Activated CD4-positive, alpha-beta T cell treated with anti-CD3 and anti-CD28 coated beads, Interleukin-2, amount 50 U/mL, for 48 hours (primary cell): ENCODE measurements around the gene ACKR3.

Source experiments
- DNase-seq, 2 experiments: peaks; one replicate each; pipeline ENCODE4 v3.0.0-alpha.2; 2020

Gene ACKR3

DNA sequence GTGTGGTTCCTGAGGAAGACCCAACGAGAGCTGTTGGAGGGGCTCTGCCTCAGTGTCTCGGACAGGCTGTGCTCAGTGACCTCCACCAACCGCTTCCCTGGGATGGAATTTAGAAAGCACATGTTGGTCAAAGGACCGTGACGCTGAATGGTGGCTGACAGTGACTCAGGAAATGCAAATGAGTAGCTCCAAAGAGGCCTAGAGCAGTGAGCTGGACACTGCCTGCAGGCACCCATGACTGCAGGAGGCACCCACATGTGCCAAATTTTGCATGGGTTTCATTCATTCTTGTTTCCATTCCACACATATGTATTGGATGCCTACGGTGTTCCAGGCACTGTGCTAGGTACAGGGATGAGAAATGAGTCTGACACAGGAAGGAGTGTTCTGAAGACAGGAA, 46.4 kb downstream of the ACKR3 start:
- no peak for DNase-seq

GRCh38 chr2:236616624-236617023, 47.0 kb downstream of the ACKR3 start:
- no peak for DNase-seq

DNA sequence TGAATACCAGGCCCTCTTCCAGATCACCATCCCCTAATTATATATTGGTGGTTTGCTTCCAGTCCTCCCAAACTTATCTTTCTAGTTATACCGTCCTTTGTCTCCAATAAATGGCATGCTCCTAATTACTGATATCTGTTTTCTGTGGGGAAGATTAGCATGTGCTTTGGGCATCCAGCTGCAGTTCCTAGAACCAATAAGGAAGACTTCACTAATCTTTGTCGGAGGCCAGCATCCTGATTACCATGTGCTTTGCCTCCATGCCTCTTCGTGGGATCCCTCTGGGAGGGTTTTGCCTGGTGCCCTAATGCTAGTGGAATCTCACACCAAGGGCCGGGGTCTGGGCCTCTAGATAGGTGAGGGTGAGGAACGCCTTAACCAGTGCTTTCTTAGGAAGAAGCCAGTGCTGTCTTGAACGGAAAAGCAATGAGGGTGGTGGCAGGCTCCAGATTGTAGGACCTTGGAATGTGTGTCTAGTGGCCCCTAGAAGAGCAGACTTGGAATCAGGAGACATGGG, 47.7 kb downstream of the ACKR3 start:
- no peak for DNase-seq

DNA sequence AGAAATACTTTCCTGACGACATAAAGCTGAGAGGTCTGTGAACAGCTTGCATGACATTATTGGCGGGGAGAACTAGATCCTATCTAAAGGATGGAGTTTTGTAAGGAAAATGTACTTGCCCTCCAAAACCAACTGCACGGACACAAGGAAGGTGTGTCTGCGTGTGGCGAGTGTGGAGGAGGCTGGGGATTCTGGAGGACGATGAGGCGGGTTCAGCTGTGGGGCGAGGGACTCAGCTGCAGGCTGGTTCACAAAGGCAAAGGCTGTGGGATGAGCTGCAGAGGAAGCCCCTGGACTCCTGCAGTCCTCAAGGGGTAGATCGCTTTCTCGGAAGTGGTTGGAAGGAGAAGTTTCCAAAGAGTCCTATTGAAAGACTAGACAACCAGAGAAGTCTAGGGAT, 48.2 kb downstream of the ACKR3 start:
- DNase-seq: no peak

- DNase-seq: no peak
Observed at GRCh38 chr2:236618370-236618769, 48.7 kb downstream of the ACKR3 start.

DNA sequence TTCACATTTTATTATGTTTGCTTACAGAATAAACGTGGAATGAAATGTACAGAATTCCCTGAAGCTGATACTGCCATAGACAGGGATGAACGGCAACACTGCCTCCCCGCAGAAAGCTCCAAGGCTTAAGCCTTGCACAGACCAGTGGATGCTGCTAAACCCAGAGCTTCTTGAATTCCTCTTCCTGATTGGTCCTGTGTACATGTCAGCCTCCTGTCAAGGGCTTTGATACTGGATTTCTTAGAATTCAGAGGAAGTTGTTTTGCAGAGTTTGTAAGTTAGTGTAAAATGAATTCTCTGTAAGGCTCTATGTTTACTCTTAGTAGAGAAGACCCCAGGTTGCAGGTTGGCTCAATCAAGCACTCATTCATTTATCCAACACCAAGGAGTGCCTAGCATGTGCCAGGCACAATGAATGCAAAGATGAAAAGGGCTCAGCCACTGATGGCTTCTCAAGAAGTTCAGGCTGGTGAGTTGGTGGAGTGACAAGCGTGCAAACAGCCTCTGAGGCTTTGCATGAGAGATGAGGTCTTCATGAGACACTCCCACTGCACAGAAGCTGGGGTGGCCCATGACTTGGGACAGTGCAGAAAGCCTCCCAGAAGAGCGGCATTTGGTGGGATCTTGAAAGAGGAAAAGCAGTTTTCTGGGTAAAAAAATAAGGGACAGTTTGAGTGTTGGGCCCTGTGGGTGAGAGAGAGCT, 50.4 kb downstream of the ACKR3 start:
- DNase-seq: no peak

GRCh38 chr2:236621786-236622185, 52.2 kb downstream of the ACKR3 start:
- DNase-seq: no peak

DNA sequence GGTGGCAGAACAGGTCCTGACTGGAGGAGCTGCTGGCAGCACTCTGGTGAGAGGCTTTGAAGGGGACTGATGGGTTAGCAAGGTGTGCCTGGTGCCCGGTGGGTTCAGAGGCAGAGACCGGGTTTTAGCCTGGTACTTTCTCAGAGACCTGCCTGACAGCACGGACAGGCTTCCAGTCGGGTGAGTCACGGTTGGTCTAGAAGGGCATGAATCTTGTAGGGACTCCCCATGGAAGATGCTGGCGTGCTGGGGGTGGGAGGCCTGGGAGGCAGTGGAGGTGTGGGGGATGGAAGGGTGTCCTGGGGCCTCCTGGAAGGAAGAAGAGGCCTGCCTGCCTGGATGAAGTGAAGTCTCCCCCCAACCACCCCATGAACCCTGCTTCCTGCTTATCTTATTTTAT, 52.6 kb downstream of the ACKR3 start:
- DNase-seq: no peak

GRCh38 chr2:236622660-236623059, 53.0 kb downstream of the ACKR3 start:
- DNase-seq: no peak

DNA sequence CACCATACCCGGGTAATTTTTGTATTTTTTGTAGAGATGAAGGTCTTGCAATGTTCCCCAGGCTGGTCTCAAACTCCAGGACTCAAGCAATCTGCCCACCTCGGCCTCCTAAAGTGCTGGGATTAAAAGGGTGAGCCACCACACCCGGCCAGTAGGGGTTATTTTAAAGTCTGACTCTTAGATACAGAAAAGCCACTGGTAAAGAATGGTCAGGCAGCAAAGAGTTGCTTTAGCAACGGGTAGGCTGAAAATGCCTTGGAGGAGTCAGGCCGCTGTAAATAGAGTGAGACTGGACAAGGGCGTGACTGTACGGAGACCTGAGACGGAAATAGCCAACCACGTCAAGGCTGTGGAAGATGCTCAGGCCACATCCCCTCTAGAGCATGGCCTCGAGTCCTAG, 54.2 kb downstream of the ACKR3 start:
- DNase-seq: no peak

DNA sequence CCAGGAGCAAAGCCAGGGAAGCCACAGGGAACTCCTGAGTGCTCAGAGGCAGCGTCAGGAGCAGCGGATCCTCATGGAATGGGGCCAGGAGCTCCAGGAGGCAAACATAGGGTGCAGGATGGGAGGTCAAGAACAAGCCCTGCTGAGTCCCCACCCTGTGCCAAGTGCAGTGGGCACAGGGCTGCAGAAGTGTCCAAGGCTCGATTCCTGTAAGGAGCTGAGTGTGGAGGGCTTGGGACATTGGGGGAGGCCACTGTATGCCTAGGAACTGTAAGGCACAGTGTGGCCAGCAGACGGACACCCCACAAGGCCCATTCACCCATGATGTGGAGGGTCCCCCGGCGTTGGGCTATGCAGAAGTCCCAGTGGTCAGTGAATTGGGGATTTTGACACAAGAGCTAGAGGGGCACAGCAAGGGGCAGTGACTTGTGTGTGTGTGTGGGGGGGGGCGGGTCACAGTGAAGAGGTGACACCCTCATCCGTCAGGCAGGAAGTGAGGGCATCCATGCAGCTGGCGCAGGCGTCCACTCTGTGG, 55.6 kb downstream of the ACKR3 start:
- no peak for DNase-seq

- DNase-seq: no peak
Observed at GRCh38 chr2:236626391-236627150, 56.9 kb downstream of the ACKR3 start.

- DNase-seq: no peak
Observed at GRCh38 chr2:236627193-236627592, 57.6 kb downstream of the ACKR3 start.

GRCh38 chr2:236627841-236628240, 58.2 kb downstream of the ACKR3 start:
- no peak for DNase-seq

GRCh38 chr2:236628256-236628901, 58.8 kb downstream of the ACKR3 start:
- DNase-seq: no peak

DNA sequence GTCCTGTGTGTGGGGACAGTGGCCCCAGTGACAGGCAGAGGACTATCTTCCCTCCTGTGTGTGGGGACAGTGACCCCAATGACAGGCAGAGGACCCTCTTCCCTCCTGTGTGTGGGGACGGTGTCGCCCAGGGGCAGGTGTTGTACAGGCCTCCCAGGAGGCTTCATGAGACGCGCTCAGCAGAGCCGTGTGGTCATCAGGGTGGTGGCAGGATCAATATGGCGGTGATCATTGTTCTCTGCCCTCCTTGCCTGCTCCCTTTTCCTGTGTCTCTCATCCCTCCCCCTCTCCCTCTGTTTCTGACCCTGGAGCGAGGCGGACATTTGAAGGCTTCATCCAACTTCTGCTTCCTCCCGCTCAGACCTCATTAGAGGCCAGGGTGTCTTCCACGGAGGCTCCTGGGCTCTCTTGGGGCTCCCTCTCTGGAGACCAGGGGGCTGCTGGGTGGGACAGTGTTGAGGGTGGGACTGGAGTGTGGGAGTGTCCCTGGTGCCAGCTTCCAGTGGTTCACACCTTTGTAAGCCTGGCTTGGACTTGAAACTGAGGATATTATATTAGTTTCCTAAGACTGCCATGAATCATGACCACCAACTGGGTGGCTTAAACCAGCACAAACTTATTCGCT, 59.5 kb downstream of the ACKR3 start:
- DNase-seq: no peak

GRCh38 chr2:236629961-236630872, 60.6 kb downstream of the ACKR3 start:
- DNase-seq: no peak

DNA sequence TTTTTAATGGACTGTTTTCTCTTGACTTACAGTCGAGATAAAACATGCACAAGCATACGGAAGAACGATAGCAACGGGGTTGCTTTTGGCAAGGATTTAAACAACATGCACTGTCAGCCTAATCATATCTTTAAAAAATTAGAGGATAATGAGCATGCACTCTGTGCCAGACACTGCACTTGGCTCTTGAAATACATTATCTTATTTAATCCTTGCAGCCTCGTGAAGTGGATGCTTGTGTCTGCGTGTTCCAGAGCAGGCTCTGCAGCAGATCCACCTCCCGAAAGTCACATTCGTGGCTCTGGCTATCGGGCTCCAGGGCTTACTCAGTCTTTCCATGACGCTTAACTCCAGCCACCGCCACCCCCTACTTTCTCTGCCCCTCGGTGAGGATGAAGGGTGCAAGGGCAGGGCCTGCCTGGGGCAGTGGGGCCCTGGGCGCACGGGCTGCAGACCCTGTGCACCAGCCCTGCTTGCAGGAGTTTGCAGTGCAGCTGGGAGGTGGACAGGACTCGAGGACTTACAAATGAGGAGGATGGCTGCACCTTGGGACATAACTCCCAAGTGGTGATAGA, 61.7 kb downstream of the ACKR3 start:
- DNase-seq: no peak

DNA sequence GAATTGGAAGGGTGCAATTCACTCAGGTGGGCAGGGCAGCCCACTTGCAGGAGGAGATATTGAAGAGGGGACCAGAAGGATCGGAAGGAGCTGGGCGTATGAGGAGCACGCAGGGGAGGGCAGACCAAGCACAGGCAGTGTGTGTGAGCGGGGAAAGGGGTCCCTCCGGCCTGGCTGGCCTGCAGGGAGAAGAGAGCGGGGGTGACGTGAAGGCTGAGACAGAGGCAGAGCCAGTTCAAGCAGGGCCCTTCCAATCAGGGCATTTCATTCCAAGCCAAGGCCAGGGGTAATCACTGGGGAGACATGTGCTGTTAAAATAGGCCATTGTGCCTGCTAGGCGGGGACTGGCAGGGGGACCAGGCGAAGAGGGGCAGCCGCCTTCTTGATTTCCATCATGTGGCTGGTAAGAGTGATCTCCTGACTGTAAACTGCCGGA, 62.2 kb downstream of the ACKR3 start:
- DNase-seq: no peak
